Measurements from ENCODE around the gene FAM78A.

Gene FAM78A

DNA sequence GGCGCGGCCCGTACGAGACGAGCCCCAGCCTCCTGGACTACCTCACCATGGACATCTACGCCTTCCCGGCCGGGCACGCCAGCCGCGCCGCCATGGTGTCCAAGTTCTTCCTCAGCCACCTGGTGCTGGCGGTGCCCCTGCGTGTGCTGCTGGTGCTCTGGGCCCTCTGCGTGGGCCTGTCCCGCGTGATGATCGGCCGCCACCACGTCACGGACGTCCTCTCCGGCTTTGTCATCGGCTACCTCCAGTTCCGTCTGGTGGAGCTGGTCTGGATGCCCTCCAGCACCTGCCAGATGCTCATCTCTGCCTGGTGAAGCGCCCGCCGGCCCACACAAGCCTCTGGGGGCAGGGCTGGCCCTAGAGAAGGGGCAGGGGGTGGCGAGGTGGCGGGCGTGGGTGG, 31.7 kb upstream of the FAM78A start:
- Histone ChIP-seq H3K9me3 (ENCODE audit: control extremely low read depth in 1 of 5, control insufficient read depth in 4 of 5, insufficient read depth in 2 of 5, low read depth in 1 of 5, low read length in 4 of 5) (no peaks in the 10 kb centered on the region), H3K27ac (ENCODE audit: insufficient read depth in 1 of 2, low read depth in 1 of 2, low read length in 2 of 2, poor library complexity in 1 of 2, severe bottlenecking in 2 of 2) (no peak overlapping the region), H3K4me3 (ENCODE audit: control insufficient read depth in 1 of 7, extremely low read depth in 1 of 7, insufficient read depth in 4 of 7, low read depth in 2 of 7, low read length in 6 of 7) (no peak overlapping the region), H3K36me3 (ENCODE audit: control insufficient read depth in 4 of 4, insufficient read depth in 4 of 4, low read length in 3 of 4) (no peaks in the 10 kb centered on the region), H3K27me3 (replicated peaks in 2 of 5; ENCODE audit: control insufficient read depth in 4 of 5, insufficient read depth in 5 of 5, low read length in 4 of 5) (no peaks in the 10 kb centered on the region), H3K4me1 (ENCODE audit: control extremely low read depth in 1 of 4, control insufficient read depth in 4 of 4, insufficient read depth in 4 of 4, low read length in 3 of 4) (peaks cover 0 to 9% (median 7%) of the 10 kb centered on the region in 4 experiments)
- no peak for DNase-seq
- POLR2A ChIA-PET: no interaction called here
- WGBS (ENCODE audit: insufficient coverage): 95% methylated on average over 28 of the region's 31 CpGs
- CTCF ChIA-PET: interaction anchor here (0.9 to 1.0 kb wide), 2 partner anchors 15 to 21 kb away, joined by 3 read pairs; no protein-coding TSS in a partner anchor

DNA sequence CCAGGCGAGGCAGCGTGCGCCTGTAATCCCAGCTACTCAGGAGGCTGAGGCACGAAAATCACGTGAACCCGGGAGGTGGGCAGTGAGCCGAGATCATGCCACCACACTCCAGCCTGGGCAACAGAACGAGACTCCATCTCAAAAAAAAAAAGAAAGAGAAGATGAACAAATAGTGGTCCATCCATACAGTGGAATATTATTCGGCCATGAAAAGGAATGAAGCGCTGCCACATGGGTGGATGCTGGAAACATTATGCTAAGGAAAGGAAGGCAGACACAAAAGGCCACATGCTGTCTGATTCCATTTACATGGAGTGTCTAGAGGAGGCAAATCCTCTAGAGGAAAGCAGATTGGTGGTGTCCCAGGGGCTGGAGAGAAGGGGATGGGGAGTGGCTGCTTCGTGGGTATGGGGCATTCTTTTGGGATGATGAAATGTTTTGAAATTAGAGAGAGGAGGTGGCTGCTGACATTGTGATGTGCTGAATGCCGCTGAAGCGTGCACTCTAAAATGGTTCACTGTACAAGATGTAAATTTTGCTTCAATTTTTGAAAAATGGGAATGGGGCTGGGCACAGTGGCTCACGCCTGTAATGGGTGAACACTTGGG, 30.2 kb upstream of the FAM78A start:
- CTCF ChIA-PET: no interaction called here
- H3K27me3 ChIP-seq (replicated peaks in 2 of 5; ENCODE audit: control insufficient read depth in 4 of 5, insufficient read depth in 5 of 5, low read length in 4 of 5): no peaks in the 10 kb centered on the region
- H3K4me1 ChIP-seq (ENCODE audit: control extremely low read depth in 1 of 4, control insufficient read depth in 4 of 4, insufficient read depth in 4 of 4, low read length in 3 of 4): peaks cover 0 to 15% (median 9%) of the 10 kb centered on the region in 4 experiments
- no peak overlapping the region for H3K4me3 ChIP-seq (ENCODE audit: control insufficient read depth in 1 of 7, extremely low read depth in 1 of 7, insufficient read depth in 4 of 7, low read depth in 2 of 7, low read length in 6 of 7)
- no peak overlapping the region for H3K27ac ChIP-seq (ENCODE audit: insufficient read depth in 1 of 2, low read depth in 1 of 2, low read length in 2 of 2, poor library complexity in 1 of 2, severe bottlenecking in 2 of 2)
- DNase-seq: no peak
- 98% methylated on average over 10 of the region's 14 CpGs for WGBS (ENCODE audit: insufficient coverage)
- no peaks in the 10 kb centered on the region for H3K9me3 ChIP-seq (ENCODE audit: control extremely low read depth in 1 of 5, control insufficient read depth in 4 of 5, insufficient read depth in 2 of 5, low read depth in 1 of 5, low read length in 4 of 5)
- POLR2A ChIA-PET: no interaction called here
- H3K36me3 ChIP-seq (ENCODE audit: control insufficient read depth in 4 of 4, insufficient read depth in 4 of 4, low read length in 3 of 4): no peaks in the 10 kb centered on the region

DNA sequence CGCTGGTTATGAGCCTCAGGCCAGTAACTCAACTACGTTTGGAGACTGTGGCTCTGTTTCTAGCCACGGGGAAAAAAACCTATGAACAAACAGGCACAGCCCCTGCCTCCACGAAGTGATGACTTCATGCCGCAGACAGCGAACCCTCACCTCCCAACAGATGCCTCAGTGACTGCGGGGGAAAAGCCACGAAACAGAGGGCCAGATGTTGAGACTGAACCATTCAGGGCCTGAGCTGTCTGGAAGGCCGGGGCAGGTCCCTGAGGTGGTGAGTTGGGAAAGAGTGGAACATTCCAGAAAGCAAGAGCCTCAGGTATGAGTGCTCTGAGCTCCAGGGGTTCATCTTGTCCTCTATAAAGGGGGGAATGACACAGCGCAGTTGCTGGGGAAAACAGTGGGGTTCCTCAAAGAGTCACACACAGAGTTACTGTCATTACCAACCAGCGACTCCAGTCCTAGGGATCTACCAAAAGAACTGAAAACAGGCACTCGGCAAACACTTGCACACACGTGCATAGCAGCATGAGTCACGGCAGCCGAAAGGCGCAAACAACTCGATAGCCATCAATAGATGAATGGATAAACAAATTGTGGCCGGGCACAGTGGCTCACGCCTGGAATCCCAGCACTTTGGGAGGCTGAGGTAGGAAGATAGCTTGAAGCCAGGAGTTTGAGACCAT, 28.5 kb upstream of the FAM78A start:
- CTCF ChIA-PET: interaction anchor here (0.7 to 1.6 kb wide), 3 partner anchors 12 to 32 kb away, joined by 3 to 4 read pairs (median 4); no protein-coding TSS in a partner anchor
- H3K36me3 ChIP-seq (ENCODE audit: control insufficient read depth in 4 of 4, insufficient read depth in 4 of 4, low read length in 3 of 4): no peaks in the 10 kb centered on the region
- no peak overlapping the region for H3K4me3 ChIP-seq (ENCODE audit: control insufficient read depth in 1 of 7, extremely low read depth in 1 of 7, insufficient read depth in 4 of 7, low read depth in 2 of 7, low read length in 6 of 7)
- no peak overlapping the region for H3K27ac ChIP-seq (ENCODE audit: insufficient read depth in 1 of 2, low read depth in 1 of 2, low read length in 2 of 2, poor library complexity in 1 of 2, severe bottlenecking in 2 of 2)
- POLR2A ChIA-PET: no interaction called here
- H3K4me1 ChIP-seq (ENCODE audit: control extremely low read depth in 1 of 4, control insufficient read depth in 4 of 4, insufficient read depth in 4 of 4, low read length in 3 of 4): peaks cover 0 to 10% (median 0%) of the 10 kb centered on the region in 4 experiments
- no peaks in the 10 kb centered on the region for H3K27me3 ChIP-seq (replicated peaks in 2 of 5; ENCODE audit: control insufficient read depth in 4 of 5, insufficient read depth in 5 of 5, low read length in 4 of 5)
- DNase-seq: no peak
- WGBS (ENCODE audit: insufficient coverage): 93% methylated on average over 18 of the region's 19 CpGs
- no peaks in the 10 kb centered on the region for H3K9me3 ChIP-seq (ENCODE audit: control extremely low read depth in 1 of 5, control insufficient read depth in 4 of 5, insufficient read depth in 2 of 5, low read depth in 1 of 5, low read length in 4 of 5)

DNA sequence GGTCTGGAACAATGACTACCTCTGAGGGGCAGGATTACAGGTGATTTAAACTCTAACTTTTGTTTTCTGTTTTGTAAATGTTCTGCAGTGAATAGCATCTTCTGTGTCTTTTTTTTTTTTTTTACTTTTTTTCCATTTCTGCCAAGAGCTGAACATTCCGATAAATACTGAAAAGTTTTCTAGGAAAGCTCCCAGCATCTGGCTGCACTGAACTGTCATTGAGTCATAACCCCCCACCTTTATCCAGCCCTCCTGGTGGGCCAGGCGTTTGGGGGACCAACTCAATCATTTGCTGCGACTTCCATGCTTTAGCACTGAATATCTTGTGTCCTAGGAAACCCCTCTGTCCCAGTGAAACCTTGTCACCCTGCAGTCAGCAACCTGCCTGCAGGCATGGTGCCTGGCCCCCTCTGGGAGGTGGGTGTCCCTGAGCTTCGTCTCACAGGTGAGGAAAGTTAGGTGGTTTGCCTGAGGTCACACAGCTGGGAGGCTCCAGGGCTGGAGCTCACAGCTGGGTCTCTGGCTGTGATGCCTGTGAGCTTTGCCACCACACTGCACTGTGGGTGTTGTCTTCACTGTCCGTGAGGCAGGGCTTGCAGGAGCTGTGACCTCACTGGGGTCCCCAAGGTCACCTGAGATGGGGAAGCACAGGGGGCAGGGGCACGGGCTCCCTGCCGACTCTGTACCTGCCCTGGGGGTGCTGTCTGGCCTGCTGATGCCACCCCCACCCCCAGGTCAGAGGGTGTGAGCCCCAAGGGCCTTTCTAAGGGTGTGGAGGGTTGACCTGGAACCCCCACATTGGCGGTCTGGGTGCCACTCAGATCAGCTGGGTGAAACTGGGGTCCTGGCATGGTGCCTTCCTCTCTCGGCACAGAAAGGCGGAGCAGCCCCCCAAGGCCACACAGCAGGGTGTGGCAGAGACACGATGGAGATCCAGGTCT, 27.3 kb upstream of the FAM78A start:
- no peaks in the 10 kb centered on the region for H3K9me3 ChIP-seq (ENCODE audit: control extremely low read depth in 1 of 5, control insufficient read depth in 4 of 5, insufficient read depth in 2 of 5, low read depth in 1 of 5, low read length in 4 of 5)
- 100% methylated on average over 8 of the region's 11 CpGs for WGBS (ENCODE audit: insufficient coverage)
- H3K27me3 ChIP-seq (replicated peaks in 2 of 5; ENCODE audit: control insufficient read depth in 4 of 5, insufficient read depth in 5 of 5, low read length in 4 of 5): no peaks in the 10 kb centered on the region
- CTCF ChIA-PET: no interaction called here
- POLR2A ChIA-PET: interaction anchor here (0.5 to 0.6 kb wide), 2 partner anchors 54 to 75 kb away, joined by 3 to 4 read pairs; no protein-coding TSS in a partner anchor
- no peaks in the 10 kb centered on the region for H3K36me3 ChIP-seq (ENCODE audit: control insufficient read depth in 4 of 4, insufficient read depth in 4 of 4, low read length in 3 of 4)
- no peak overlapping the region for H3K27ac ChIP-seq (ENCODE audit: insufficient read depth in 1 of 2, low read depth in 1 of 2, low read length in 2 of 2, poor library complexity in 1 of 2, severe bottlenecking in 2 of 2)
- peaks cover 0 to 10% (median 0%) of the 10 kb centered on the region in 4 experiments for H3K4me1 ChIP-seq (ENCODE audit: control extremely low read depth in 1 of 4, control insufficient read depth in 4 of 4, insufficient read depth in 4 of 4, low read length in 3 of 4)
- H3K4me3 ChIP-seq (ENCODE audit: control insufficient read depth in 1 of 7, extremely low read depth in 1 of 7, insufficient read depth in 4 of 7, low read depth in 2 of 7, low read length in 6 of 7): no peak overlapping the region
- no peak for DNase-seq

DNA sequence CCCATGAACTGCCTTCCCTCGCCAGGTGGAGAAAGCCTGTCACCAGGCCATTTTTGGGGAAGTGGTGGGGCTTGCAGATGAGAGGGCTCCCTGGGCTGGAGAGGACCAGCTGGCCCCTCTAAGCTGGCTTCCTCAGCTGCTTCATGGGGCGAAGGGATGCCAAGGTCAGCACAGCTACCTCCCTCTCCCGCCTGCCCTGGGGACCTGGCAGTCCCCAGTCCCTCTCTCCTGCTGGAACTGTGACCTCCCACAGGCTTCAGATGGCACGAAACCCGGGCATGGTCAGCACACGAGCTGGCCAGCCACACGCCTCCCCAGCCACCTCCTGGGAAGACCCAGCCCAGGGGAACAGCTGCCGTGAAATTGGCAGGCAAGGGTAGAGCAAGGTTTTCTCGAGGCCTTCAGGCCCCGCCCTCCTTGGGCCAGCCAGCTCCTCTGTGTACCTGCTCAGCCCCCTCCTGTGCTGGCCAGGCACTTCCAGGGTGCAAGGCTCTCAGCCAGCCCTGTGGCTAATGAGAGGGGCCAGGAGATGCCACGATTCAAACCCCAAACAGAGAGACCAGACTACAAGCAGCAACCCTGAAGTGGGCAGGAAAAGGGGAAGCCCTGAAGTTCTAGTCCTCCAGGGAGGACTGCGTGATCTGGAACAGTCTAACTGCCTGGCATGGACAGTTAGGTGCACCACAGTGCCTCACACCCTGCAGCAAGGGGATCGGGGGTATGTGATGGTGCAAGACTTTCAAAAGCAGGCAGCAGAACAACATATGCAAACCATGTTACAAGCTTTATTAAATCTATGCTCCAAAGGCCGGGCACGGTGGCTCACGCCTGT, 26.1 kb upstream of the FAM78A start:
- Histone ChIP-seq H3K4me3 (ENCODE audit: control insufficient read depth in 1 of 7, extremely low read depth in 1 of 7, insufficient read depth in 4 of 7, low read depth in 2 of 7, low read length in 6 of 7) (no peak overlapping the region), H3K36me3 (ENCODE audit: control insufficient read depth in 4 of 4, insufficient read depth in 4 of 4, low read length in 3 of 4) (no peaks in the 10 kb centered on the region), H3K27me3 (replicated peaks in 2 of 5; ENCODE audit: control insufficient read depth in 4 of 5, insufficient read depth in 5 of 5, low read length in 4 of 5) (no peaks in the 10 kb centered on the region), H3K27ac (ENCODE audit: insufficient read depth in 1 of 2, low read depth in 1 of 2, low read length in 2 of 2, poor library complexity in 1 of 2, severe bottlenecking in 2 of 2) (no peak overlapping the region), H3K4me1 (ENCODE audit: control extremely low read depth in 1 of 4, control insufficient read depth in 4 of 4, insufficient read depth in 4 of 4, low read length in 3 of 4) (peaks cover 0 to 10% (median 0%) of the 10 kb centered on the region in 4 experiments), H3K9me3 (ENCODE audit: control extremely low read depth in 1 of 5, control insufficient read depth in 4 of 5, insufficient read depth in 2 of 5, low read depth in 1 of 5, low read length in 4 of 5) (no peaks in the 10 kb centered on the region)
- CTCF ChIA-PET: interaction anchor here (0.8 to 2.2 kb wide), 2 partner anchors 9 to 16 kb away, joined by 3 to 7 read pairs; no protein-coding TSS in a partner anchor
- peak in 2 of 3 donors; percentile 31 to 47 for DNase-seq
- POLR2A ChIA-PET: interaction anchor here (0.5 to 0.7 kb wide), 2 partner anchors 53 to 125 kb away, joined by 3 to 4 read pairs; no protein-coding TSS in a partner anchor
- WGBS (ENCODE audit: insufficient coverage): 93% methylated on average over 14 of the region's 16 CpGs

DNA sequence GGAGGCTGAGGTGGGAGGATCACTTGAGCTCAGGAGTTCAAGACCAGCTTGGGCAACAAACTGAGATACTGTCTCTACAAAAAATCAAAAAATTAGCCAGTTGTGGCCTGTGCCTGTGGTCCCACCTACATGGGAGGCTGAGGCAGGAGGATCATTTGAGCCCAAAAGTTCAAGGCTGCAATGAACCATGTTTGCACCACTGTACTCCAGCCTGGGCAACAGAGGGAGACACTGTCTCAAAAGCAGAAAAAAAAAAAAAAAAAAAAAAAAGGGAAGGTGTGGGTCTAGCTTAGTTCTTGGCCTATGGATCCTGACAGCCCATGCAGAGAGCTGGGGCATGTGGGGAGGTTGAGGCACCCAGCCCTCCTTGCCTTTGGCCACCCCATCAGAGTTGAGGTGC, 24.1 kb upstream of the FAM78A start:
- no peaks in the 10 kb centered on the region for H3K27me3 ChIP-seq (replicated peaks in 2 of 5; ENCODE audit: control insufficient read depth in 4 of 5, insufficient read depth in 5 of 5, low read length in 4 of 5)
- H3K36me3 ChIP-seq (ENCODE audit: control insufficient read depth in 4 of 4, insufficient read depth in 4 of 4, low read length in 3 of 4): no peaks in the 10 kb centered on the region
- H3K9me3 ChIP-seq (ENCODE audit: control extremely low read depth in 1 of 5, control insufficient read depth in 4 of 5, insufficient read depth in 2 of 5, low read depth in 1 of 5, low read length in 4 of 5): no peaks in the 10 kb centered on the region
- peaks cover 0 to 10% (median 0%) of the 10 kb centered on the region in 4 experiments for H3K4me1 ChIP-seq (ENCODE audit: control extremely low read depth in 1 of 4, control insufficient read depth in 4 of 4, insufficient read depth in 4 of 4, low read length in 3 of 4)
- POLR2A ChIA-PET: interaction anchor here (1.4 kb wide), 1 partner anchor 85 kb away, joined by 4 read pairs; no protein-coding TSS in a partner anchor
- H3K4me3 ChIP-seq (ENCODE audit: control insufficient read depth in 1 of 7, extremely low read depth in 1 of 7, insufficient read depth in 4 of 7, low read depth in 2 of 7, low read length in 6 of 7): no peak overlapping the region
- CTCF ChIA-PET: interaction anchor here (0.7 to 2.2 kb wide), 4 partner anchors 7 to 123 kb away, joined by 3 to 7 read pairs (median 4); no protein-coding TSS in a partner anchor
- DNase-seq: no peak
- no peak overlapping the region for H3K27ac ChIP-seq (ENCODE audit: insufficient read depth in 1 of 2, low read depth in 1 of 2, low read length in 2 of 2, poor library complexity in 1 of 2, severe bottlenecking in 2 of 2)
